NB4 (cell line): ENCODE measurements around the gene CBR4.

ENCODE experiments used
- CTCF ChIP-seq: IDR thresholded peaks from one replicate; pipeline ENCODE4 v1.5.1; 2012; ENCODE audit warnings: low read depth, low read length
- MAX ChIP-seq: IDR thresholded peaks from 2 replicates; pipeline ENCODE4 v1.6.1; 2011; ENCODE audit warnings: low read depth, low read length
- MYC ChIP-seq: IDR thresholded peaks from 2 replicates; pipeline ENCODE4 v1.6.1; 2011; ENCODE audit warnings: low read depth, low read length
- POLR2A ChIP-seq: IDR thresholded peaks from 2 replicates; pipeline ENCODE4 v1.6.1; 2011; ENCODE audit warnings: mild to moderate bottlenecking; ENCODE audit not compliant: insufficient read length; ENCODE audit errors: extremely low read depth

DNA sequence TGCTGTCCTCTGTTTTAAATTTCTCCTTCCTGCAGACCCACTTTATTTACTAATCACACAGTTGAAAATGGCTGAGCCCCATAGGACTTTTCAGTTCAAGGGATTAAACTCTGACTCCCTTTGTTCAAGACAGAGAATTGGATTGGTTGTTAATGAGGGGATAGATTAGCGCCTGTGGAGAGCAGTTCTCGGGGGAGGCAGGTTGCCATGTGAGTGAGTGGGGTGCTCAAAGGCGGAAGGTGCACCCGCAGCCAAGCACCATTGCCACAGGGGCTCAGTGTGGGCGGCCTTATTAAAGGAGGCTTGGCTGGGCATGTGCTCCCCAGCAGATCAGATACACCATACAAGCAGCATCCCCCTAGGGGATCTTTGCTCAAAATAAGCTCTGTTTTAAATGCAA is 7.9 kb upstream of the CBR4 start:
- TF ChIP-seq CTCF (no peak), MAX (no peak), POLR2A (no peak), MYC (no peak)
